ENCODE data around the gene DEPDC1.
"Not testable (repeated sequence)": the region's sequence is repeated elsewhere in the genome, so short reads cannot be mapped to it uniquely, and the experiment has no call there.

Gene DEPDC1, protein sequence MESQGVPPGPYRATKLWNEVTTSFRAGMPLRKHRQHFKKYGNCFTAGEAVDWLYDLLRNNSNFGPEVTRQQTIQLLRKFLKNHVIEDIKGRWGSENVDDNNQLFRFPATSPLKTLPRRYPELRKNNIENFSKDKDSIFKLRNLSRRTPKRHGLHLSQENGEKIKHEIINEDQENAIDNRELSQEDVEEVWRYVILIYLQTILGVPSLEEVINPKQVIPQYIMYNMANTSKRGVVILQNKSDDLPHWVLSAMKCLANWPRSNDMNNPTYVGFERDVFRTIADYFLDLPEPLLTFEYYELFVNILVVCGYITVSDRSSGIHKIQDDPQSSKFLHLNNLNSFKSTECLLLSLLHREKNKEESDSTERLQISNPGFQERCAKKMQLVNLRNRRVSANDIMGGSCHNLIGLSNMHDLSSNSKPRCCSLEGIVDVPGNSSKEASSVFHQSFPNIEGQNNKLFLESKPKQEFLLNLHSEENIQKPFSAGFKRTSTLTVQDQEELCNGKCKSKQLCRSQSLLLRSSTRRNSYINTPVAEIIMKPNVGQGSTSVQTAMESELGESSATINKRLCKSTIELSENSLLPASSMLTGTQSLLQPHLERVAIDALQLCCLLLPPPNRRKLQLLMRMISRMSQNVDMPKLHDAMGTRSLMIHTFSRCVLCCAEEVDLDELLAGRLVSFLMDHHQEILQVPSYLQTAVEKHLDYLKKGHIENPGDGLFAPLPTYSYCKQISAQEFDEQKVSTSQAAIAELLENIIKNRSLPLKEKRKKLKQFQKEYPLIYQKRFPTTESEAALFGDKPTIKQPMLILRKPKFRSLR
- 0.12 to 0.13 reads per million in 2 experiments for total RNA-seq

DNA sequence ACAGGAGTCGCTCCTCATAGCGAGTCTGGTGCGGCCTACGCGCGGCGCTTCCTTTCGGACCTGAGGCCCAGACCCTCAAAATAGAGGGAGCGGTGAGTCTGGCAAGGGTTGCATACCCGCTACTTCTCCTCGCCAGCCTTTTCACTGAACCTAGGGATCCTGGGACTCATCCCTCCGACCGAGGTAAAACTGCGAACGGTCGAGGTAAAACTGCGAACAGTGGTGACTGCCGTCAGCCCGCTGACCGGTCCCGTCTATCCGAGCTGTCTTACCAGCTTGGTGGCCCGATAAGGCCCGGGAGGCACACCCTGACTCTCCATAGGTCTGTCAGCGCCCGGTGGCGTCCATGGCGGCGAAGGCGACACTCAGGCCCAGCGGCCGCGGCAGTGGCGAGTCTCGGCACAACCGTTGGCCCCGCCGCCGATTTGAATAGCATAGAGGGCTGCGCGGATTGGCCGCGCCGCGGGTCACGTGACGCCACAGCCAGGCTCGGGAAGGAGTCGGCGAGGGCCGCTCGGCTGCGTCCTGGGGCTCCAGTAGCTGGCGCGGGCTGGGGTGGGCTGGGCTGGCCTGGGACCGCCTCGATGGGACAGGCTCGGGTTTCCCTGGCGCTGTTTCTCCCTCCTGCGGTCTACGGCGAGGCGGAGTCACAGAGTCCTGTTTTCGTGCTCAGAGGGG, at the start of gene DEPDC1:
TSS of gene DEPDC1 (minus strand) at position 403 of the 678 bp plus-strand sequence. CDS start at position 320, 83 bp downstream.
- DNase-seq (ENCODE audit: low read depth), result peak; percentile 37

DNA sequence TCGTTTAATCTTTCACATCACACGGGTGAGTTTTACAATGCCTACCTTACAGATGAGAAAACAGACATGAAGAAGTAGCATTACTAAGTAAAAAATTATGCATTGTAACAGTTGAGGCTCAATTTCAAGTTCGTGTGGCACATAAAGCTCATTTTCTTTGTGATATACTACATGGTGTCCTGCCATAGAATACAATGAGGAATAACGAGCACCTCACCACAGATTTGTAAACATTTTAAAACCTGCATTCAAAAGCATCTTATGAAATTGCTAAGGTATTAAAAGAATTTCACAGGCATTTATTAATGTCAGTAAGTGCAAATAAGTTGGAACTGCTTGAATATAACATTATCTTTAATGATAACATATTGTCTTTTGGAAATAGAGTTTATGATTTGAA, 47.8 kb upstream of the DEPDC1 start:
- no peak for DNase-seq (ENCODE audit: low read depth)

DNA sequence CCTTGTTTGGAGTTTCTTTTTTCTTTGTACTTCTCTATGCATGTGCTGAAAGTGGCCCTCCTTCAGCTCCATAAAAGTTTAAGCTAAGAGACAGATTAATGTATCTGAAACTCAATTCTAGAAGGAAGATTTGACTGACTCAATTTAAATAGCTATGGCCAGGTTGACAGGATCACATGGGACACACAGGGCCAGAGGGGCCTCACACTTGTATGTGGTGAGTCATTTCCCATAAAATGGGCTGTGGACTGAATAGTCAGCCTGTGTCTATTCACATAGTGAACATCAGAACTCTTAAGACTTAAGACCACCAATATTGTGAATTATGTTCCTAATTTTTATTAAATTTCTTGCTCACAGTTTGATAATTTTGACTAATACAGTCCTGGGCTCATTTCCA, 45.7 kb upstream of the DEPDC1 start:
- no peak for DNase-seq (ENCODE audit: low read depth)

DNA sequence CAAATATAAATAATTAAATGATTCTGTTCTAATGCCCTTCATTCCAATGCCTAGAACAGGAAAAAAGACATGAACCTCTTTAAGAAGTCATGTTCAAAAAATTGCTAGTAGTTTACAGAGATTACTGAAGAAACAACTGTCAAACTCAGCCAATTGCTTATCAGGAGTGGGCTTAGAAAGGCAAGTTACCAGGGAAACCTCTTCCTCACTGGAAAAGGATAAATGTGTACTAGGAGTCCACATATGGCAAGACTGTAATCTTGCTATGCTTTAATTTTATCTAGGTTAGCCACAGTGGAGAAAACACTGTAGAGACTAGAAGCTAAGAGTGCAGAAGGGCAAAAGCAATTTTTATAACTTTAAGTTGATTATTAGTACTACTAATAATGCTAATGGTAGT, 42.1 kb upstream of the DEPDC1 start:
- no peak for DNase-seq (ENCODE audit: low read depth)

DNA sequence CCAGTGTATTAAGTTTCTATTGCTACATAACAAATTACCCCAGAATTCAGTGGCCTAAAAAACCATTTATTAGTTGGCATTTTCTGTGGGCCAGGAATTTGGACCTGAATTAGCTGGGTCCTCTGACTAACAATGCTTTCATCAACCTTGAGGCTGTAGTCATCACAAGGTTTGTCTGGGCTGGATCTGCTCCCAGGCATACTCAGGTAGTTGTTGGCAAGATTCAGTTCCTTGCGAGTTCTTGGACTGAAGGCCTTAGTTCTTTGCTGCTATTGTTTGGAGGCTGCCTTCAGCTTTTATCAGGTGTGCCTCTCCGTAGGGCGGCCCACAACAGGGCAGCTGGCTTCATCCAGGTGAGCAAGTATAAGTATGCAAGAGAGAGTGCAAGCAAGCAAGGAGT, 31.4 kb upstream of the DEPDC1 start:
- DNase-seq (ENCODE audit: low read depth), result no peak

DNA sequence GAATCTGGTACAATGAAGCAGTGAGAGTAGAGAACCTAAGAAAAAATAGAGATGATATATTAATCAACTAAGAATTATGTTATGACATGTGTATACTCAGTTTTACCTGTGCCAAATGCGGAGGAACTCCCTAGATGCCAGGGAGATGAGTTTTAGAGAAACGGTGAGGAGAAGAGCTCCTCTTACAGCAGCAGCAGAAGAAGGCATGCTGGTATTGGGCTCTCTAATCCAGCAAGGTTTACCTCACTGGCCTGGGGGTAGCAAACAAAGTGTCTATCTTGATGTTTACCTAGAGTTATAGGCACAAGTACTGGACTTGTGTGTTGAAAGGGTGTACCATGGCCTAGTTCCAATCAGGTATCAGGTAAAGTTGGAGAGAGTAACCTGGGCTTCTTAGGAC, 28.9 kb upstream of the DEPDC1 start:
- no peak for DNase-seq (ENCODE audit: low read depth)

DNA sequence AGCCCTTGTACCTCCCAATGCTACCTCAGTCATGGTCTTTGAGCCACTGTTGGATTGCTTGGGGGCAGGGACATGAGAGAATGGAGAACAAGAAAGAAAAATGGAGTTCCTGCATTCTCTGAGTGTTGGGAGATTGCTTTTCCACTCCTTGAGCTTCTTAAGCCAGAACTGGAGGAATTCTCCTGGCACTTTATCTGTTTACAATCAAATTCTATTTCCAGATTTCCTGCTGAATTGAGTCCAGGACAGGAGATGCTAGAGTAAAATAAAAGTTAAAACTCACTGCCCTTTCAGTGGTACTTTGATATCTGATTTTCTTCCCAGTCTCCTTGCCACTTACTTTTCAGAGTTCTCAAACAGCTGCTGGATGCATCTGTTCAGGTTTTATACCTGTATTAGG, 24.4 kb upstream of the DEPDC1 start:
- no peak for DNase-seq (ENCODE audit: low read depth)

DNA sequence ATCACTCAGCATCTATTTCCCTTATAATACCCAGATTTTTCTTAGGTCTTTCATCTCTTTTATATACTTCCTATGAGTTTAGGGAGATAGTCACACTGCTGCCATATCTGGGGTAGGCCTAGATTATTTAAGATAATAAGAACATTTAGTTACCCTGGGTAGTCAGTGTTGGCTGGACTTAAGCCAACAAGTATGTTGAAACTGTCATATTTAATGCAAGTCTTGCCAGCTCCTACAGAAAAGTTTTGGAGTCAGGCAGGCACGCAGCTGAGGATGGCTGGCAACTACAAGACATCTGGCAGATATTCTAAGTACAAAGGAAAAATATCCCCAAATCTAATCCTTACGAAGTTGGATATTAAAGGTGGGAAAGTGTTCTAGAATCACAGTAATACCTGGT, 19.2 kb upstream of the DEPDC1 start:
- no peak for DNase-seq (ENCODE audit: low read depth)

DNA sequence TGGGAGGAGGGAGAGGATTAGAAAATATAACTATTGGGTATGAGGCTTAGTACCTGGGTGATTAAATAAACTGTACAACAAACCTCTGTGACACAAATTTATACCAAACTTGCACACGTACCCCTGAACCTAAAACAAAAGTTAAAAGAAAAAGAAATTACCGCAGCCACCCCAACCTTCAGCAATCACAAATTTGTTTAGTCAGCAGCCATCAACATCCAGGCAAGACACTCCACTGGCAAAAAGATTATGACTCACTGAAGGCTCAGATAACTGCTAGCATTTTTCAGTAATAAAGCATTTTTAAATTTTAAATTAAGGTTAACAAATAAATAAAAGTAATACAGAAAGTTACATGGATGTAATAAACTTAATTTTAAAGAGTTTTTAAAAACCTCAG, 14.4 kb upstream of the DEPDC1 start:
- DNase-seq (ENCODE audit: low read depth), result no peak

DNA sequence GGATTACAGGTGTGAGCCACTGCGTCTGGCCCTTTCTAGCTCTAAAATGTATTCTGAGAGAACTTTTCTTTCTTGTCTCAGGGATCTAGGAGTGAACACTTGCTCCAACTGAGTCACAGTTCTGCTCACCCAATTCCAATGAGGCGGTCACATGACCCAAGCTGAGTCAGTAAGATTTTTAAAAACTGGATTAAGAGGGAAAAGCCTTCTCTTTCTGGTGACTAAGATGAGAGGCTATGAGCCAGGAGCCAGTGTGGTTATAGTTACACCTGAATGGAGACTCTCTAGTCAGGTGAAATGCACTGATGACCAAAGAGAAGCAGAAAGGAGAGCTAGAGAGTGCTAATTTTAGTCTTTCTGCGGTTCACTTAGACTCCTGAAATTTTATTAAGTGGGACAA, 9.5 kb upstream of the DEPDC1 start:
- DNase-seq (ENCODE audit: low read depth), result no peak

DNA sequence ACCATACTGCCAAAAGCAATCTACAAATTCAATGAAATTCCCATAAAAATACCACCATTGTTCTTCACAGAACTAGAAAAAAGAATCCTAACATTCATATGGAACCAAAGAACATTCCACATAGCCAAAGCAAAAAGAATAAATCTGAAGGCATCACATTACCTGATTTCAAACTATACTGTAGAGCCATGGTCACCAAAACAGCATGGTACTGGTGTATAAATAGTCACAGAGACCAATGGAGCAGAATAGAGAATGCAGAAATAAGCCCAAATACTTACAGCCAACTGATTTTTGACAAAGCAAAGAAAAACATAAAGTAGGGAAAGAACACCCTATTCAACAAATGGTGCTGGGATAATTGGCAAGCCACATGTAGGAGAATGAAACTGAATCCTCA, 6.2 kb upstream of the DEPDC1 start:
- no peak for DNase-seq (ENCODE audit: low read depth)

DNA sequence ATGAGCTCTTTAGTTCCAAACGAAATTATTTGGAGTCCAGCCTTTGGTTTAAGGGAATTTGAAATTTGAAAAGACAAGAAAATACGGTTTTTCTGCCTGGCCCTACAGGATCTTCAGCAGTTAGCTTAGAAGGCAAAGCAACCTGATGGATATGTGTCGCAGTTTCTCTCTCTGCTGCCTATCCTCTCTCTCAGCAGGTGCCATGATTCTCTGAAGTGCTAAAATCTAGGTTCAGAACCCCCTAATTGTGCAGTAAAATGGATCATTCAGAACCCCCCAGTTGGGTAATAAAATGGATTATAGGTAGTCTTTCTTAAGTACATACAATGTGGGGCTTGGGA, 446 bp upstream of the DEPDC1 start:
- no peak for DNase-seq (ENCODE audit: low read depth)

DNA sequence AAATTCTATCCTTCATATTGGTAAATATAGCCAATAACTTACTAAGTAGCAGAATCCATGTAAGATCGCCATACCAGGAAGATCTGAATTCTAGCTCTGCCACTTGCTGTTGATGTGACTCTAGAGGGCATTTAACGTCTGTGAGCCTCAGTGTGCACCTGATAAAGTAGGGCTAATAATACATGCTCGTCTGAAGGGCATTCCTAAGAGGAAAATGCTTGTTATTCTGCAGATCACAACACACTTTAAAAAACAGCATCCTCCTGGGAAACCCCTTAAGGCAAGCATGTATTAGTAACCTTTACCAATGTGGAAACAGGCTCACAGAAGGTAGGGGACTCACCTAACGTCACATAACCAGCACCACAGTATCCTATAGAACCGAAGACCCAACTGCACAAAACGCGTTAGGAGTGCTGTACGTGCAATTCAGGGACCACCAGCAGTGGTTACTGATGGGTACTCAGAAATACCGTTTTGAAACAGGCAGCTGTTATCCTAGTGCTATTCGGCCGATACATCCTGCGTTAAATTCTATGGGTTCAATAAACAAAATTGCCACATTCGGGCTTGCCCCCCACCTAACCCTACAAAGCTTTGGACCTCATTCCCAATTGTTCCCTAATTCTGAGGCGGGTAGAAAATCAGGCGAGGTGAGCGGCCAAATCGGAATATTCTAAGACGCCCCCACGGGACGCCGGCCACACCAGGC, 758 bp downstream of the DEPDC1 start:
- DNase-seq (ENCODE audit: low read depth), result no peak

DNA sequence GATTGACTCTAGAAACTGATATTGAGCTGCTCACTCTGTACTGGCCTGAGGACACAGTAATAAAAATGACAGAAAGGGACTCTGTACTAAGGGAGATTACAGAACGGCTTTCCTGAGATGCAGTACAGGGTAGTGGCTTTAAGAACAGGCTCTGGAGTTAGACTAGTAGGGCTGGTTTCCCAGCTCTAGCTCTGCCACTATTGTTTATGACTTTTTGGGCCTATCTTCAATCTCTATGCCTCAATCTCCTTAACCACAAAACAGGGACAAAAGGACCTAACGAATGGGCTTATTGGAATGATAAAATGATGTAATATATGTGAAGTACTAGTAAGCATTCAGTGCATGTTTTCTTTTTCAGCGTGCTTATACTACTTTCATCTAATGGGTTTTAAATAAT, 1.4 kb downstream of the DEPDC1 start:
- no peak for DNase-seq (ENCODE audit: low read depth)

DNA sequence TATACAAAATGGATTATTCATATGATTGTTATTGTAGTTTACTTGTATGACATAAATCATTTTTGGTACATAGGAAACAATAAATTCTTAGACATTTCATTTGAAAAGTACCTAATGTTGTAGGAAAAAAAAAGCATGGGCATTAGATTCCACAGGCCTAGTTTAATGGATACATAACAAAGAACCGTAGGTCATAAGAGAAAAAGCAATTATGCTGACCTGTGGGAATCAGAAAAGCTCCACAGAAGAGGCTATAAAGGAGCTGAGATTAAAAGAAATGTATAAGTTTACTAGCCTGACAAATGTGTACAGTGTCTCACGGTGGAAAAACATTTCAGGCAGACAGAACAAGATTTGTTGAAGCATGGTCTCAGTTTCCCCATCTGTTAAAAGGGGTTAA, 3.7 kb downstream of the DEPDC1 start:
- DNase-seq (ENCODE audit: low read depth), result no peak

DNA sequence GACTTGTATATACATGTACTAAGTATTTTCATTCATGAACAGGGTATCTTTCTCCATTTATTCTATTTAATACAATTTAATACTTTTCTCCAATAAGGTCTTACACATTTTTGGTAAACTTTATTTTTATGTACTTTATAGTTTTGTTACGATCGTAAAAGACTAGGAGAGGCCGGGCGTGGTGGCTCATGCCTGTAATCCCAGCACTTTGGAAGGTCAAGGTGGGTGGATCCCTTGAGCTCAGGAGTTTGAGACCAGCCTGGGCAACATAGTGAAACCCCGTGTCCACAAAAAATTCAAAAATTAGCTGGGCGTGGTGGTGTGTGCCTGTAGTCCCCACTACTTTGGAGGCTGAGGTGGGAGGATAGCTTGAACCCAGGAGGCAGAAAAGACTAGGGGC, 4.6 kb downstream of the DEPDC1 start:
- not testable (repeated sequence) for DNase-seq (ENCODE audit: low read depth)

DNA sequence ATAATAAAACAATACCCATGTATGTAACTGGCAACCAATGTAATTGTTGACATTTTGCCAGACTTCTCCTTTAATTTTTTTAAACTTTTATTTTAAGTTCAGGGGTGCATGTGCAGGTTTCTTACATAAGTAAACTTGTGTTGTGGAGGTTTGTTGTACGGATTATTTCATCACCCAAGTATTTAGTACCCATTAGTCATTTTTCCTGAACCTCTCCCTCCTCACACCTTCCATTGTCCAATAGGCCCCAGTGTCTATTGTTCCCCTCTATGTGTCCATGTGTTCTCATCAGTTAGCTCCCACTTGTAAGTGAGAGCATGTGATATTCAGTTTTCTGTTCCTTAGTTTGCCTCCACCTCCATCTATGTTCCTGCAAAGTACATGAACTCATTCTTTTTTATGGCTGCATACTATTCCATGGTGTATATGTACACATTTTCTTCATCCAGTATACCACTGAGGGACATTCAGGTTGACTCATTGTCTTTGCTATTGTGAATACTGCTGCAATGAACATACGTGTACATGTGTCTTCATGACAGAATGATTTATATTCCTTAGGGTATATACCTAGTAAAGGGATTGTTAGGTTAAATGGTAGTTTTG, 6.7 kb downstream of the DEPDC1 start:
- no peak for DNase-seq (ENCODE audit: low read depth)

DNA sequence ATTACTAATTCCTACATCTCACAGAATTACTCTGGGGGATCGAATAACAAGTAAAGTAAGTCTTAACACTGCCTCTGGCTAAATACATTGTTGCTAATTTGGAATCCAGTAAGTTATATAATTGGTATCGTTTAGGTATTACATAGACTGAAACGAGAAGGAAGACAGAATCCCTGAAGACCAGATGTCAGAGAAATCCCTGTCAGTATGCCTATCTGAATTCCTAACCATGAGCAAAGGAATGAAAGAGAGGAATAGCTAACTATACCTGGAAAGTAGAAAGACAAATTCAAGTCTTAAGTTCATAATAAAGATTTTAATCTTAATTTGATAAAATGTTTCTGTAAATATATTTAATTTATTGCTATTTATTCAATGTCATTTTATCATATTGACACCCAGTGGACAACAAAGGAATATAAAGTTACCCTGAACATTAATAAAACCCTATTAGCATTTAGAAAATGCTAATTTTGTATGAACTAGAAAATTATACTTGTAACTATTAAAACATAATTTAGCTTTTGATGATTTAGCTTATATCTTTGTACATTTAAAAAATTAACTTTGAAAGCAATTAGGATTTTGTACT, 11.4 kb downstream of the DEPDC1 start:
- DNase-seq (ENCODE audit: low read depth), result no peak

DNA sequence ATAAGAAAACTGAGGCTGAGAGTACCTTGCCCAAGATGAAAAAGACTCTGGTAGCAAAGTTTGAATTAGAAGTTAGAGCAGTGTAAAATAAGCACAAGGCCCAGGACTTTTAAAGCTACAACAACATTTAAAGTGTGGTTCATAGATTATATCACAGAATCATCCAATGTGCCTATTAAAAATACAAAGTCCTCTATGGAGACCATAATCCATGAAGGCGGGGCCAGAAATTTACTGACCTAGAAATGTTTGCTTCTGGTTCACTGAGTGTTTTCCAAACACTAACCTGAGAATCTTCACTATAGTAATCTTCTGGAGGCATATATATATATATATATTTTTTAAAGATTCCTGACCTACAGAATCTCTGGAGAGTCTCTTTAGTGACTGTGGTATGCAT, 12.3 kb downstream of the DEPDC1 start:
- no peak for DNase-seq (ENCODE audit: low read depth)

DNA sequence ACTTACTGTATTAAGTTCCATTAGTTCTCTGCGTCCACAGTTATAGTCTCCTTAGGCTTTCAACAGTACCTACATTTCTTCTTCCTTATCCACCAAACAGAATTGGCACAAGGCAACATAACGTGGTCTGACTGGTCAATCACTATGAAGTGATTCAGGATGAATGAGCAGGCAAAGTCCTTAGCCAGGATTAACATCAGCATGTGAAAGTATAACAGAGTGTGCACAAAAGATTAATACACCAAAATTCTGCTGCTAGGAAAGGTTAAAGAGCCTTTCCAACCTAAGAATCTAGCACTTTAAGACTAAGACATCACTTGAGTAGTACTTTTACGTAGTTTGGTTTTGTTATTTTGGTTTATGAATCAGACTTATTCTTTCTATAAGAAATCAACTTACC, 15.8 kb downstream of the DEPDC1 start:
- no peak for DNase-seq (ENCODE audit: low read depth)

DNA sequence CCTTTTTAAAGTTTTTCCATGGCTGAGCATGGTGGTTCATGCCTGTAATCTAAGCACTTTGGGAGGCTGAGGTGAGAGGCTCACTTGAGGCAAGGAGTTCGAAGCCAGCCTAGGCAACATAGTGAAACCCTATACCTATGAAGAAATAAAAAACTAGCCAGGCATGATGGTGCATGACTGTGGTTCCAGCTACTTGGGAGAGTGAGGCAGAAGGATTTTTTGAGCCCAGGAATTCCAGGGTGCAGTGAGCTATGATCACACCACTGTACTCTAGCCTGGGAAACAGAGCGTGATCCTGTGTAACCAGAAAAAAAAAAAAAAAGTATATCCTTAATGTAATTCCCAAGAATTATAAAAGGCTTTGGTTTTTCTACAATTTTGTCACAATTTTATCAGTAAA, 17.4 kb downstream of the DEPDC1 start:
- DNase-seq (ENCODE audit: low read depth), result no peak

All from T follicular helper cell (primary cell).